DND-41 (cell line): ENCODE results near the gene ATP2A2.

Source experiments
- EZH2 ChIP-seq: IDR thresholded peaks from 3 replicates; pipeline ENCODE4 v1.6.1; 2012; ENCODE audit warnings: borderline replicate concordance, low read depth, mild to moderate bottlenecking, moderate library complexity, low read length, inconsistent platforms; ENCODE audit not compliant: severe bottlenecking
- TF ChIP-seq, protein P1 (sequence below): IDR thresholded peaks from 2 replicates; pipeline ENCODE4 v1.5.1; 2012; ENCODE audit warnings: borderline replicate concordance, low read length, moderate library complexity, mild to moderate bottlenecking; ENCODE audit not compliant: poor library complexity, severe bottlenecking; ENCODE audit errors: extremely low read depth

DNA sequence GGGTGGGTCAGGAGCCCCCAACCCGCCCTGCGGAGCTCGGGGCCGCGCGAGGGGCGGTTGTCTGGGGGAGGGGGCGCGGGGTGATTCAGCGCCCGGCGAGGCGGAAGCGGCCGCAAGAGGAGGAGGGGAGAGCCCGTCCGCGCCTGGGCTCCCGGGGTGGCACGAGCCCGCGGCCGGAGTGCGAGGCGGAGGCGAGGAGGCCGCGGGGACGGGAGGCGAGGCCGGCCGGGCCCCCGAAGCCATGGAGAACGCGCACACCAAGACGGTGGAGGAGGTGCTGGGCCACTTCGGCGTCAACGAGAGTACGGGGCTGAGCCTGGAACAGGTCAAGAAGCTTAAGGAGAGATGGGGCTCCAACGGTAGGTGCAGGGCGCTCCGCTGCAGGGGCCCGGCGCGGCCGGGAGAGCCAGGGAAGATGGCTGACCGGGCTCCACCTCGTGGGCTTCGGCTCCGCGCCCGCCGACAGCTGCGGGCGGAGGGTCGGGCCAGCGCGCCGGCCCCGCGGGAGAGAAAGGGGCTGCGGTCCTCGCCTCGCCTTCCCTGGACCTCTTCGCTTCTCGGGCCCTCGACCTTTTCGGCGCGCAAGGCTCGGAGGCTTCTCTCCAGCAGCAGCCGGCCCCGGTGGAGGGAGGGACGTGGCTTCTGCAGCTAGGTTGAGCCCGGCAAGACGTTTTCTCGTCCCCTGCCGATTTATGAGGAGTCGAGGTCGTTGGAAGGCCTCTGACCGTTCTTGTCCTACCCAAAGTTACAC, 677 bp downstream of the ATP2A2 start:
- TF ChIP-seq, protein P1, sequence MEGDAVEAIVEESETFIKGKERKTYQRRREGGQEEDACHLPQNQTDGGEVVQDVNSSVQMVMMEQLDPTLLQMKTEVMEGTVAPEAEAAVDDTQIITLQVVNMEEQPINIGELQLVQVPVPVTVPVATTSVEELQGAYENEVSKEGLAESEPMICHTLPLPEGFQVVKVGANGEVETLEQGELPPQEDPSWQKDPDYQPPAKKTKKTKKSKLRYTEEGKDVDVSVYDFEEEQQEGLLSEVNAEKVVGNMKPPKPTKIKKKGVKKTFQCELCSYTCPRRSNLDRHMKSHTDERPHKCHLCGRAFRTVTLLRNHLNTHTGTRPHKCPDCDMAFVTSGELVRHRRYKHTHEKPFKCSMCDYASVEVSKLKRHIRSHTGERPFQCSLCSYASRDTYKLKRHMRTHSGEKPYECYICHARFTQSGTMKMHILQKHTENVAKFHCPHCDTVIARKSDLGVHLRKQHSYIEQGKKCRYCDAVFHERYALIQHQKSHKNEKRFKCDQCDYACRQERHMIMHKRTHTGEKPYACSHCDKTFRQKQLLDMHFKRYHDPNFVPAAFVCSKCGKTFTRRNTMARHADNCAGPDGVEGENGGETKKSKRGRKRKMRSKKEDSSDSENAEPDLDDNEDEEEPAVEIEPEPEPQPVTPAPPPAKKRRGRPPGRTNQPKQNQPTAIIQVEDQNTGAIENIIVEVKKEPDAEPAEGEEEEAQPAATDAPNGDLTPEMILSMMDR = no peak
- TF ChIP-seq EZH2 = no peak
